ENCODE results near the gene TUB. TPM values are rescaled to one million over a fixed set of nuclear protein-coding genes. Genes with fewer than 3 reads are reported as not detected.

TUB gene
- total and polyA plus RNA-seq, 2 donors from 2014 or later = 5.9 to 6.8 TPM

GRCh38 chr11:8089791-8090510 lies 8.9 kb downstream of the TUB start:
- Histone ChIP-seq H3K4me1 (ENCODE audit: control insufficient read depth in 2 of 3, insufficient read depth in 2 of 3, low read depth in 1 of 3, low read length in 3 of 3) (peaks cover 0 to 17% (median 15%) of the 10 kb centered on the region in 3 donors), H3K27me3 (ENCODE audit: control insufficient read depth, insufficient read depth, low read length) (no peaks in the 10 kb centered on the region), H3K9me3 (ENCODE audit: control insufficient read depth in 2 of 3, insufficient read depth in 1 of 3, low read length in 3 of 3) (no peaks in the 10 kb centered on the region), H3K9ac (ENCODE audit: low read length in 3 of 3) (no peak overlapping the region), H3K4me3 (ENCODE audit: low read length in 3 of 3) (no peak overlapping the region), H3K36me3 (ENCODE audit: control insufficient read depth in 2 of 3, insufficient read depth in 3 of 3, low read length in 3 of 3) (peaks cover 0 to 2% (median 0%) of the 10 kb centered on the region in 3 donors), H3K27ac (ENCODE audit: low read depth in 2 of 2, low read length in 2 of 2) (no peak overlapping the region)
- intact Hi-C loops (cut with DNase I) = loop anchor here (10.0 kb wide), 1 partner anchor 55 kb away; no protein-coding TSS in a partner anchor
- FAIRE-seq = no peak
- TF ChIP-seq CTCF (IDR thresholded peaks at IDR 0.05; ENCODE audit: borderline replicate concordance, extremely low read depth, insufficient read depth) = no peak
- DNase-seq = no peak

- H3K4me1 ChIP-seq (ENCODE audit: control insufficient read depth in 2 of 3, insufficient read depth in 2 of 3, low read depth in 1 of 3, low read length in 3 of 3) = peaks cover 0 to 17% (median 15%) of the 10 kb centered on the region in 3 donors
- no peak overlapping the region for H3K27ac ChIP-seq (ENCODE audit: low read depth in 2 of 2, low read length in 2 of 2)
- FAIRE-seq (no peak), DNase-seq (peak in 3 of 5 donors; percentile 71 to 79 (median 71))
- no peaks in the 10 kb centered on the region for H3K9me3 ChIP-seq (ENCODE audit: control insufficient read depth in 2 of 3, insufficient read depth in 1 of 3, low read length in 3 of 3)
- TF ChIP-seq CTCF (IDR thresholded peaks at IDR 0.05; ENCODE audit: borderline replicate concordance, extremely low read depth, insufficient read depth) = peak; percentile 50
- intact Hi-C loops (cut with DNase I) = loop anchor here (10.0 kb wide), 1 partner anchor 56 kb away; no protein-coding TSS in a partner anchor
- H3K4me3 ChIP-seq (ENCODE audit: low read length in 3 of 3) = no peak overlapping the region
- no peaks in the 10 kb centered on the region for H3K27me3 ChIP-seq (ENCODE audit: control insufficient read depth, insufficient read depth, low read length)
- peaks cover 0 to 3% (median 0%) of the 10 kb centered on the region in 3 donors for H3K36me3 ChIP-seq (ENCODE audit: control insufficient read depth in 2 of 3, insufficient read depth in 3 of 3, low read length in 3 of 3)
- H3K9ac ChIP-seq (ENCODE audit: low read length in 3 of 3) = no peak overlapping the region
These were observed 9.7 kb downstream of the TUB start for GRCh38 chr11:8090756-8091155.

GRCh38 chr11:8091721-8092120 lies 10.7 kb downstream of the TUB start:
- no peak for DNase-seq
- H3K9ac ChIP-seq (ENCODE audit: low read length in 3 of 3) = no peak overlapping the region
- FAIRE-seq = no peak
- no peak overlapping the region for H3K4me3 ChIP-seq (ENCODE audit: low read length in 3 of 3)
- no peaks in the 10 kb centered on the region for H3K27me3 ChIP-seq (ENCODE audit: control insufficient read depth, insufficient read depth, low read length)
- H3K9me3 ChIP-seq (ENCODE audit: control insufficient read depth in 2 of 3, insufficient read depth in 1 of 3, low read length in 3 of 3) = no peaks in the 10 kb centered on the region
- peaks cover 0 to 4% (median 2%) of the 10 kb centered on the region in 3 donors for H3K36me3 ChIP-seq (ENCODE audit: control insufficient read depth in 2 of 3, insufficient read depth in 3 of 3, low read length in 3 of 3)
- H3K4me1 ChIP-seq (ENCODE audit: control insufficient read depth in 2 of 3, insufficient read depth in 2 of 3, low read depth in 1 of 3, low read length in 3 of 3) = peaks cover 0 to 15% (median 15%) of the 10 kb centered on the region in 3 donors
- intact Hi-C loops (cut with DNase I) = loop anchor here (10.0 kb wide), 1 partner anchor 57 kb away; no protein-coding TSS in a partner anchor
- no peak overlapping the region for H3K27ac ChIP-seq (ENCODE audit: low read depth in 2 of 2, low read length in 2 of 2)
- no peak for TF ChIP-seq CTCF (IDR thresholded peaks at IDR 0.05; ENCODE audit: borderline replicate concordance, extremely low read depth, insufficient read depth)

Measured in kidney (tissue), 14 donors.